SU-DHL-6 (cell line): Measurements from ENCODE around the gene TMEM129.

ENCODE experiments used
- H2AFZ ChIP-seq: fragments of 200-600 bp; sonication (generic); 2 replicates; pipeline ENCODE4 v1.6.1; 2014; ENCODE audit warnings: low read depth, mild to moderate bottlenecking, moderate library complexity, mixed read lengths, antibody characterized with exemption, low read length; ENCODE audit not compliant: severe bottlenecking
- H3F3A ChIP-seq: fragments of 200-600 bp; shearing (Covaris generic); 2 replicates; pipeline ENCODE4 v1.6.0; 2016; ENCODE audit warnings: antibody characterized with exemption, mild to moderate bottlenecking; ENCODE audit not compliant: insufficient read depth
- H3K27ac ChIP-seq: fragments of 200-600 bp; sonication (generic); 2 replicates; pipeline ENCODE4 v1.5.1; 2016; ENCODE audit warnings: low read depth, mild to moderate bottlenecking, low read length, moderate library complexity, mixed read lengths
- H3K27me3 ChIP-seq: fragments of 200-600 bp; sonication (generic), shearing (Covaris generic); 2 replicates; pipeline ENCODE4 v1.6.0; 2014; ENCODE audit warnings: mild to moderate bottlenecking, low read length
- H3K36me3 ChIP-seq: fragments of 200-600 bp; sonication (generic); 2 replicates; pipeline ENCODE4 v1.6.1; 2014; ENCODE audit warnings: mild to moderate bottlenecking, low read length, mixed read lengths
- H3K4me2 ChIP-seq: fragments of 300-600, 200-600 bp; shearing (Covaris generic), sonication (generic); 2 replicates; pipeline ENCODE4 v1.6.0; 2014; ENCODE audit warnings: low read length, low read depth, mild to moderate bottlenecking; ENCODE audit not compliant: poor library complexity, severe bottlenecking
- H3K4me3 ChIP-seq: fragments of 200-600 bp; sonication (generic); 2 replicates; pipeline ENCODE4 v1.5.1; 2014; ENCODE audit warnings: antibody characterized with exemption, low read length, mild to moderate bottlenecking, mixed read lengths; ENCODE audit not compliant: insufficient read depth, poor library complexity, severe bottlenecking
- H3K79me2 ChIP-seq: fragments of 200-600 bp; sonication (generic); 2 replicates; pipeline ENCODE4 v1.6.1; 2014; ENCODE audit warnings: mild to moderate bottlenecking, low read length, moderate library complexity; ENCODE audit not compliant: insufficient read depth
- H3K9ac ChIP-seq: fragments of 200-600 bp; sonication (generic); 2 replicates; pipeline ENCODE4 v1.7.0; 2014; ENCODE audit warnings: mild to moderate bottlenecking, low read length
- H3K9me2 ChIP-seq: fragments of 200-600 bp; sonication (generic); replicated peaks from 2 replicates; pipeline ENCODE4 v1.6.1; 2014; ENCODE audit warnings: low read length; ENCODE audit not compliant: insufficient read depth
- H3K9me3 ChIP-seq: fragments of 200-600 bp; sonication (generic); 2 replicates; pipeline ENCODE4 v1.6.1; 2014; ENCODE audit warnings: low read length, mixed read lengths; ENCODE audit not compliant: insufficient read depth
- H4K20me1 ChIP-seq: fragments of 200-600 bp; sonication (generic); 2 replicates; pipeline ENCODE4 v1.6.1; 2014; ENCODE audit warnings: low read depth, mild to moderate bottlenecking, antibody characterized with exemption, low read length, moderate library complexity, mixed read lengths
- EZH2phosphoT487 ChIP-seq: fragments of 200-600 bp; sonication (generic), shearing (Covaris generic); conservative IDR thresholded peaks from 2 replicates; pipeline ENCODE4 v1.6.1; 2018; ENCODE audit warnings: mild to moderate bottlenecking, antibody characterized with exemption, low read length, moderate library complexity, mixed read lengths
- TF ChIP-seq, protein P1 (sequence below): fragments of 200-600 bp; sonication (generic); IDR thresholded peaks from one replicate; pipeline ENCODE4 v1.5.1; 2017; ENCODE audit warnings: antibody characterized with exemption, mild to moderate bottlenecking, low read length, moderate library complexity; ENCODE audit not compliant: insufficient read depth, poor library complexity, severe bottlenecking

The TMEM129 gene

DNA sequence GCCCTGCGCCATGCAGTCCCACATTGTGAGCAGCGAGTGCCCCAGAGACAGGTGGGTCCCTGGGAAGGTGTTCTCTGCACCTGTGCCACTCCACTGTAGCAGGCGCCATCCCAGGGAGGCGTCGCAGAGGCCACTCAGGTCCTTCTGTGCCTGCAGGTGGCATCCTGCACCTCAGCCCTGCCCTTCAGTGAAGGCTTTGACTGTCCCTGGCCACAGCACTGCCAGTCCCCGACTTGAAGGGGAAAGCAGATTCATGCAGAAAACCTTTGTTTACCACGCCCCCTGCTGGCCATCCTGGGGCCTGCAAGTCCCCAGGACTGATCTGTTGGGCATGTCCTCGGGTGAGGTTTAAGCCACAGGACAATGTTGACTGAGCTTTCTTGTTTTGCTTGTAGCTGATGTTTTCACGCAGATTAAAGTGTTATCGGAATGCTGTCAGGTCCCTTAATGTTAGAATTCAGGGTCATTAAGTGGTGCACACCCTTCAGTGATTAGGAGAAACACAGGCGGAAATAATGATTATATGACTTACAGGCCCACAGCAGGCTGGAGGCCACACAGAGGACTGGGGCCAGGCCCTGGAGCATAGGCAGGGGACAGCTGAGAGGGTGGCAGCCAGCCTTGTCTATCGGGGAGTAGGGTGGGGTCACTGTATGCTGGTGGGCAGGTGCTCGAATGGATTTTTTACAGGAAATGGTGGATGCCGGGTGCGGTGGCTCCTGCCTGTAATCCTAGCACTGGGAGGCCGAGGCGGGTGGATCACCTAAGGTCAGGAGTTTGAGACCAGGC, 5.2 kb upstream of the TMEM129 start:
- Histone ChIP-seq H3K4me2 (no peak overlapping the region), H3K9me3 (no peaks in the 10 kb centered on the region), H4K20me1 (peaks cover 10% of the 10 kb centered on the region; the same call in 1 of the 2 replicates), H3K79me2 (peaks cover 87% of the 10 kb centered on the region), H3K27me3 (no peaks in the 10 kb centered on the region), H2AFZ (no peak overlapping the region), H3K27ac (no peak overlapping the region), H3K4me3 (no peak overlapping the region), H3K9ac (no peak overlapping the region), H3K9me2 (no peaks in the 10 kb centered on the region), H3F3A (peaks cover 14% of the 10 kb centered on the region), H3K36me3 (peaks cover 30% of the 10 kb centered on the region)
- TF ChIP-seq EZH2phosphoT487: no peak
- TF ChIP-seq, protein P1, sequence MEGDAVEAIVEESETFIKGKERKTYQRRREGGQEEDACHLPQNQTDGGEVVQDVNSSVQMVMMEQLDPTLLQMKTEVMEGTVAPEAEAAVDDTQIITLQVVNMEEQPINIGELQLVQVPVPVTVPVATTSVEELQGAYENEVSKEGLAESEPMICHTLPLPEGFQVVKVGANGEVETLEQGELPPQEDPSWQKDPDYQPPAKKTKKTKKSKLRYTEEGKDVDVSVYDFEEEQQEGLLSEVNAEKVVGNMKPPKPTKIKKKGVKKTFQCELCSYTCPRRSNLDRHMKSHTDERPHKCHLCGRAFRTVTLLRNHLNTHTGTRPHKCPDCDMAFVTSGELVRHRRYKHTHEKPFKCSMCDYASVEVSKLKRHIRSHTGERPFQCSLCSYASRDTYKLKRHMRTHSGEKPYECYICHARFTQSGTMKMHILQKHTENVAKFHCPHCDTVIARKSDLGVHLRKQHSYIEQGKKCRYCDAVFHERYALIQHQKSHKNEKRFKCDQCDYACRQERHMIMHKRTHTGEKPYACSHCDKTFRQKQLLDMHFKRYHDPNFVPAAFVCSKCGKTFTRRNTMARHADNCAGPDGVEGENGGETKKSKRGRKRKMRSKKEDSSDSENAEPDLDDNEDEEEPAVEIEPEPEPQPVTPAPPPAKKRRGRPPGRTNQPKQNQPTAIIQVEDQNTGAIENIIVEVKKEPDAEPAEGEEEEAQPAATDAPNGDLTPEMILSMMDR: peak; percentile 98

DNA sequence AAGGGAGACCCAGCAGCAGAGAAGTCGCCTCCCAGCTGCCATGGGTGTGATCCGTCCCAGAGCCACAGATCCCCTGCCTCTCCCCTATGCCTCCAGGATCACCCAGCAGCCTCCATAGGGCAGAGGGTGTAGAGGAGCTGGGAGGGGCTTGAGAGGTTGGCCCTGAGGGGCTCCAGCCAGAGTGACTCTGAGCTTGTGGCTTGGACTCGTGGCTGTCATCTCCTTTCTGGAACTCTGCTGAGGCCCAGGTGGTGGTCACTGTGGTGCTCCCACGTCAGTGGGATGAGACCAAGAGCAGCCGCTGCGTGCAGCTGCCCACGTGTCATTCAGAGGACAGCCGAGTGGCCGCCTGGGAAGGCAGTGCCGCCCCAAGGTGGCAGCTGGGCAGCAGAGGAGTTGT, 4.4 kb upstream of the TMEM129 start:
- Histone ChIP-seq H3K79me2 (peaks cover 81% of the 10 kb centered on the region), H3F3A (peaks cover 14% of the 10 kb centered on the region), H3K9ac (no peak overlapping the region), H3K9me3 (no peaks in the 10 kb centered on the region), H3K36me3 (peaks cover 26% of the 10 kb centered on the region), H3K4me2 (no peak overlapping the region), H3K27ac (no peak overlapping the region), H2AFZ (no peak overlapping the region), H3K4me3 (no peak overlapping the region), H4K20me1 (peaks cover 10% of the 10 kb centered on the region; the same call in 1 of the 2 replicates), H3K27me3 (no peaks in the 10 kb centered on the region), H3K9me2 (no peaks in the 10 kb centered on the region)
- TF ChIP-seq EZH2phosphoT487: no peak
- TF ChIP-seq, protein P1: no peak

DNA sequence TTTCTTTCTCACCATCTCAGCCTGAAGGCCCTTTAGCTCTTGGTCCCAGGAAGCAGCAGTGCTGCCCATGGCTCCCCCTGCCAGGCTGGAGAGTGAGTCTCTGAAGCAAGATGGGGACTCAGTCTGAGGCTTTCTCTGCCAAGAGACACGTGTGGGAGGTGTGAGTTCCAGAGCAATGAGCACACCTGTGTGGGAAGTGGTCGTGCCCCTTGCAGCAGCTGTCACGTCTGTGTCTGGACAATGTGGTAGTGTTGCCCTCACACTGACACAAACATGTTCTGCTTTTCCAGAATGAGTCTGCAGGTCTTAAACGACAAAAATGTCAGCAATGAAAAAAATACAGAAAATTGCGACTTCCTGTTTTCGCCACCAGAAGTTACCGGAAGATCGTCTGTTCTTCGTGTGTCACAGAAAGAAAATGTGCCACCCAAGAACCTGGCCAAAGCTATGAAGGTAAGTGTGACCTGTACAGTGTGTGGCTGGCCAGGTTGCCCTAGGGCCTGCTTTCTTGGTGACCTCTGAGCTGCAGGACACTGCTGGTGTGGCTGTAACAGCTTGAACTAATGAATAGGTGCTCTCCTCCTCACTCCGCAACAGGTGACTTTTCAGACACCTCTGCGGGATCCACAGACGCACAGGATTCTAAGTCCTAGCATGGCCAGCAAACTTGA, 2.1 kb upstream of the TMEM129 start:
- peak overlapping the region; percentile 83 for H3K4me2 ChIP-seq
- peak overlapping the region; percentile 87 for H3K4me3 ChIP-seq
- peak overlapping the region; percentile 97 for H3K9ac ChIP-seq
- H3K27me3 ChIP-seq: no peaks in the 10 kb centered on the region
- H3K9me2 ChIP-seq: no peaks in the 10 kb centered on the region
- peaks cover 6% of the 10 kb centered on the region; the same call in 1 of the 2 replicates for H4K20me1 ChIP-seq
- H3F3A ChIP-seq: peaks cover 34% of the 10 kb centered on the region
- peaks cover 19% of the 10 kb centered on the region for H3K36me3 ChIP-seq
- H3K9me3 ChIP-seq: no peaks in the 10 kb centered on the region
- H3K27ac ChIP-seq: peak overlapping the region; percentile 93
- no peak overlapping the region for H2AFZ ChIP-seq
- peaks cover 59% of the 10 kb centered on the region for H3K79me2 ChIP-seq
- TF ChIP-seq, protein P1: no peak
- TF ChIP-seq EZH2phosphoT487: no peak
